ENCODE measurements around the gene KIF3B.

GRCh38 chr20:32364554-32365208, 87.2 kb downstream of the KIF3B start:
- TF ChIP-seq, protein P1, sequence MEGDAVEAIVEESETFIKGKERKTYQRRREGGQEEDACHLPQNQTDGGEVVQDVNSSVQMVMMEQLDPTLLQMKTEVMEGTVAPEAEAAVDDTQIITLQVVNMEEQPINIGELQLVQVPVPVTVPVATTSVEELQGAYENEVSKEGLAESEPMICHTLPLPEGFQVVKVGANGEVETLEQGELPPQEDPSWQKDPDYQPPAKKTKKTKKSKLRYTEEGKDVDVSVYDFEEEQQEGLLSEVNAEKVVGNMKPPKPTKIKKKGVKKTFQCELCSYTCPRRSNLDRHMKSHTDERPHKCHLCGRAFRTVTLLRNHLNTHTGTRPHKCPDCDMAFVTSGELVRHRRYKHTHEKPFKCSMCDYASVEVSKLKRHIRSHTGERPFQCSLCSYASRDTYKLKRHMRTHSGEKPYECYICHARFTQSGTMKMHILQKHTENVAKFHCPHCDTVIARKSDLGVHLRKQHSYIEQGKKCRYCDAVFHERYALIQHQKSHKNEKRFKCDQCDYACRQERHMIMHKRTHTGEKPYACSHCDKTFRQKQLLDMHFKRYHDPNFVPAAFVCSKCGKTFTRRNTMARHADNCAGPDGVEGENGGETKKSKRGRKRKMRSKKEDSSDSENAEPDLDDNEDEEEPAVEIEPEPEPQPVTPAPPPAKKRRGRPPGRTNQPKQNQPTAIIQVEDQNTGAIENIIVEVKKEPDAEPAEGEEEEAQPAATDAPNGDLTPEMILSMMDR (IDR thresholded peaks at IDR 0.05) = no peak
- no peak for TF ChIP-seq POLR2A (IDR thresholded peaks at IDR 0.05)

Data from adrenal gland (tissue), 5 donors.